Measurements from ENCODE around the gene RNF144A. TPM values are rescaled to one million over a fixed set of nuclear protein-coding genes. Genes with fewer than 3 reads are reported as not detected.

RNF144A gene
- total RNA-seq, 1 donor from 2014 or later = 41.5 TPM

GRCh38 chr2:6909431-6910385, 7.5 kb upstream of the RNF144A start:
- DNase-seq = no peak

DNA sequence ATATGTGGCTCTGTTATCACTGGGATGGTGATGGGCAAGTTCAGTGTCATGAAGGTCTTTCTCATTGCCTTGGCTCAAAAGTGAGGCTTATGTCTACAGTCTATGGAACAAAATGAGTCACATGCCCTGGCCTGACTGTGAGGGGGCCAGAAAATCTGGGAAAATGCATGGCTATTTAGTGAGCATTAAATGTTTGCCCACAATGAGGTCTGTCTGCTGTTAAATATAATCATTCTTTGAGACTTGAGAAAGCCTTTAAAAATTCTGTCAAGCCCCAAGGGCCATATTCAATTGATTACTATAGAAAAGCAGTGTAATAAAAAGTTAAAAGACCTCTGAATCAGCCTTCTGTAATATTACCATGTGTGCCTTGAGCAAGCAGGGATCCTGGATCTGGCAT, 5.5 kb upstream of the RNF144A start:
- no peak for DNase-seq

DNA sequence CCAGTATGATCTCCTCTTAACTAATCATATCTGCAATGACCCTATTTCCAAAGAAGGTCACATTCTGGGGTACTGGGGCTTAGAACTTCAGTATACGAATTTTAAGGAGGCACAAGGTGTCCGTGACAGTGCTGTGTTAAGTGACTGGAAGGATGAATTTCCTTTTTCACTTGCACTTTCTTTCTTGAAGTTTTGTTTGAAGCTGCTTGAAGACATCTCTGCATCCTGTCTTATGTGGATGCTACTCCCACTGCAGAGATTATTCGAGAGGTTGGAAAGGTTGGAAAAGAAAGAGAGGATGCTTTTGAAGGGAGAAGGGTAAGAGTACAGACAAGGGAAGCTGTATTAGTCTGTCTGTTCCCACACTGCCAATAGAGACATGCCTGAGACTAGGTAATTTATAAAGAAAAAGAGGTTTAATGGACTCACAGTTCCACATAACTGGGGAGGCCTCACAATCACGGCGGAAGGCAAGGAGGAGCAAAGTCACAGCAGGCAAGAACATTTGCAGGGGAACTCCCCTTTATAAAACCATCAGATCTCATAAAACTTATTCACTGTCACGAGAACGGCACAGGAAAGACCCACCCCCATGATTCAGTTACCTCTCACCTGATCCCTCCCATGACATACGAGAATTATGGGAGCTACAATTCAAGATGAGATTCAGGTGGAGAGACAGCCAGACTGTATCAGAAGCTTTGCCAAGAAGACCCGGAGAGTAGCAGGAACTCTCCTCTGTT, 3.6 kb upstream of the RNF144A start:
- no peak for DNase-seq

GRCh38 chr2:6914828-6915227, 2.4 kb upstream of the RNF144A start:
- no peak for DNase-seq

DNA sequence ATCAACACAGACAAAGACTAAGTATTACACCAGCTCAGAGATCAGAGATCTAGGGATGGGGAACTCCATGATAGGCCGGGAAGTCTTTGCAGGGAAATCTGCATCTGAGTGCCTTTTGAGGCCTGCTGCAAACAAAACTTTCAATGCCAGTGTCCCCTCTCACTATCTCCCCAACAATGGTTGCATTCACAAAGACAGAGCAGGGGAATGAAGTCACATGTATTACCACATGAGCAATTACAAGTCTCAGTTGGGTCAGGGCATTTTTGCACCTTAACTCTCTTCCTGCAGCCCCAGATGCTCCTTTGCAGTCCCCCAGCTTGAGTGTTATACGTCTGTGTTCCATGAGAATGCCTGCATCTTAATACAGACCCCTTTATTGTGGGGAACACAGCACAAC, 1.8 kb upstream of the RNF144A start:
- no peak for DNase-seq

- no peak for DNase-seq
These were observed 988 bp upstream of the RNF144A start for GRCh38 chr2:6916224-6916623.

GRCh38 chr2:6916736-6917070, 509 bp upstream of the RNF144A start:
- no peak for DNase-seq

GRCh38 chr2:6917761-6918421, 679 bp downstream of the RNF144A start:
- DNase-seq = no peak

- no peak for DNase-seq
These were observed 2.9 kb downstream of the RNF144A start for GRCh38 chr2:6919901-6920742.

- DNase-seq = no peak
These were observed 3.5 kb downstream of the RNF144A start for GRCh38 chr2:6920743-6921064.

DNA sequence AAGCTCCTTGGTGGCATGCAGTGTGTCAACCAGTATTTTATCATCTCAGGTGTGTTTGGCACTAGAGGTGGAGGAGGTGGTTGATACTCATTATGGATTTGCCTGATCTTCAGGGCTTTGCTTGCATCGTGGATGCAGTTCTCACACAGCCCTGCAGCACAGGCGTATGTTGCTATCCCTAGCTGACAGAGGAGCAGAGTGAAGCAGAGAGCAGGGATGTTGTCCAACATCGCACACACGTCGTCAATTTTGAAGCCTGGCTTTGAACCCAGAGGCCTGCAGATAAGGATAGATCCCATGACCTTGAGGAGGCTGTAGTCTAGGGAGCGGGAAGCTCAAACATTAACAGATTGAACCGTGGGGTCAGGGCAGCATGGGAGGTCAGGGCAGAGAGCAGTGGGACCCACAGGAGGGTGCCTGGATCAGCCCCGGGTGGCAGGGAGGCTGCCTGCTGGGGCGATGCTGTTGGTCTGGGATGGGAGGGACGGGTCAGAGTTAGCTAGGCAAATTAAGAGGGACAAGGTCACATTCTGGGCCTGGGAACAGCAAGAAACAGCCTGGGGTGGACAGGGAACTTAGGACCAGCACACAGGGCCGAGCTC, 4.2 kb downstream of the RNF144A start:
- DNase-seq = no peak

DNA sequence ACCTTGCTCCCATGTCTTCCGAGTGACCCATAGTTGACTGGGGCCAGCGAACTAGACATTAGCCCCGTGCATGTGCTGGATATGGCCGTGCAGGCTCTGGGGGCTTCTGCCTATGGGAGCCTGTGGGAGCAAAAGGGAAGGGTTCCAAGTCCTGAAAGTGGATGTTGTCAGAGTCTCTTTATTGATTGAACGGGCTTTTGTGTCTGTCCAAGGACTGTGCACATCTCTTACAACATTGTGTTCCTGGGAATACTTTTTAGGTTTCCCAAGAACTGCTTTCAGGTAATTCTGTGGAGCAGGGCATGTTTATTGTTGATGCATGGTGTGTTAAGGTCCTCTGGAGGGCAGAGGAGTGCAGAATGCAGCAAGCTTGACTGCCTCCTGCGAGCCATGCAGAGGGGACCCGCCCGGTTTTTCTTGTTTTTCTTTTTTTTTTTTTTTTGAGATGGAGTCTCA, 5.0 kb downstream of the RNF144A start:
- DNase-seq = no peak

- DNase-seq = no peak
These were observed 6.1 kb downstream of the RNF144A start for GRCh38 chr2:6923319-6923718.

GRCh38 chr2:6924101-6924923, 7.1 kb downstream of the RNF144A start:
- no peak for DNase-seq

DNA sequence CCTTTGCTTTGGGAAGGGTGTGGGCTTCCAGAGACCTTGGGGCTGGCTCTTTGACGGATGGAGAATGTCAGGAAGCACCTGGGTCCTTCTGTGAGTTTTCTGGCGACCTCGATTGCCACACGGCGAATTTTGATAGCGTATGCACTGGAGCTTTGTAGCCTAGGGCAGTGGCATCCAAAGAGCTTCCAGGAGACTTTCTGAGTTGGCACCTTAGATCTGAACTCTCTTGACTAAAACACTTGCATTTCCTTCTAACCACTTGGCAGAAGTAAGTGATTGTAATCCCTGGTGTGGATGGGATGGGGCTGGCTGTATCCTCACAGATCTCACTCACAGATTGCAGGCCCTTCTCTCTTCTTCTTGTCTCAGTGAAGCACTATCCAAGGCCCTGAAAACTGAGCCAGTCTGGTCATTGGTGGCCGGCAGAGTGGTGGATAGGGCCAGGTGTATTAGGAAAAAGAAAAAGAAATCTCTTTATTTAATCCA, 7.8 kb downstream of the RNF144A start:
- no peak for DNase-seq

DNA sequence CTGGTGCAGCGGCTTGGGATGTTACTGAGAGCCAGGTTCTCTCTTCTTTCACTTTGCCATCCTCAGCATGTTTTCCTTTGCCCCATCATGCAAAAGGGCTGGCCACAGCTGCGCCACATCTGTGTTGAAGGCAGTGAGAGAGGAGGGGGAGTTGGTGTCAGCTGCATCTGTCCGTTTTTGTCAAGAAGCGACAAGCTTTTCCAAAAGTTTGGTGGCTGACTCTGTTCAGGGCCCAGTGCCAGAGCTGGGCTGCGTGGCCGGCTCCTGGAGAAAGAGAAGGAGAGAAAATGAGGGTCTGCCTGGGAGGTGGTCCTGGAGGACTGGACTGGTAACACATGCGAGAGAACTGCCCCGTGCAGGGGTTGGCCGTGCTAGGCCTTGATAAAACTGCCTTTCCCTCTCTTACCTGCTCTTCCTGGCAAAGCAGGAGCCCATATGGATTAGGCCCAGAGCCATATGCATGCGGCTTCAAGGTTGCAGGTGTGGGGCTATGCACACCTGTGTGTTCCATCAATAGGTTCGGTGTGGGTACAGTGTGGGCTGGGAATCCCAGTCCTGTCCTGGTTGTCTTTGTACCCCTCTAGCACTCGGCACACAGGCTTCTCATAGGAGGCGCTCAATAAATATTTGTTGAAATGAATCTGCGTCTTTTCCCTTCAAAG, 9.0 kb downstream of the RNF144A start:
- no peak for DNase-seq

DNA sequence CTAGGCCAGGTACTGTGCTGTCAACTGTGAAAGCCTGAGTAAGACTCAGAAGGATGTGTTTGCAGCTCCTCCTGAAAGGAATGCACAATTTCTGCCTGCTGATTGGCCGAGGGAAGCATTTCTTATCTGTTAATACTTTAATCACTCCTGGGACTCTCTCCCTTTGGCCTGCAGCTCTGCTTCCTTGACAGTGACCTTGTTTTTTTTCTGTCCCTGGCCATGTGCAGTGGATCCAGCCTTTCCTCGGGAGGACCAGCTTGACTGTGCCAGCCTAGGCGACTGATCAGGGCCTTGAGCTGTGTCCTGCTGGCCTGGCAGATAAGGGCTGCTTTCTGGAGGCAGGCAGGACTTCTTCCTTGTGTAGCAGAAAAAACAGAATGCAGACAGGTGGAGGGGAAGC, 10.0 kb downstream of the RNF144A start:
- no peak for DNase-seq

- no peak for DNase-seq
These were observed 10.5 kb downstream of the RNF144A start for GRCh38 chr2:6927753-6928152.

GRCh38 chr2:6928452-6928851, 11.2 kb downstream of the RNF144A start:
- DNase-seq = no peak

DNA sequence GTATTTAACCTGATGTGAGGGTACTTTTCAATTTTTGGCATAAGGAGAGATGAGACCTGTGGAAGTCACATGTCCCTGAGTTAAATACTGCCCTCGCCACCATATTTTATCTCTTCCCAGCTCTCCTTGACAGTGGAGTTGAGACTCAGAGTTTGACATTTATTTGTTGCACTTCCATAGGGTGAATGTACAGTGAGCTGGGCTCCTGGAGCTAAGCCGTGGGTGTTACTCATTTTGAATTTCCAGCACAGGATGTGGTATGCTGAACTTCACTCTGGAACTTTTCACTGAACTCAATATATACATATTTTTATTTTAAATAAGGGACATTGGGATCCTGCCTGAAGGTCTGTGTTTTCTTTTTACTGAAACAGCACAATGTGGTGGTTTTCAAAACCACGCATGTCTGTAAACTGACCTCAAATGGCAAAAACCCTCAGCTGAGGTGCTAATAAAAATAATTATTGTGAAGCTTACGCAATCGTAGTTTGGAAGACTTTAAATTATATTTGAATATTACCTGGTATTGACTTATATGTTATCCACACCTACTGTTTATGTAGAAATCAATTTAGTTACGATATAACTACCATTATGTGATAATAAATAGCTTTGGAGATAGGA, 12.1 kb downstream of the RNF144A start:
- DNase-seq = no peak

Data from occipital lobe (tissue), 2 donors.